ENCODE data around the gene TRAPPC8.
"Not testable (repeated sequence)": the region's sequence is repeated elsewhere in the genome, so short reads cannot be mapped to it uniquely, and the experiment has no call there.

TRAPPC8 gene

GRCh38 chr18:31973929-31974546 is 31.1 kb upstream of the TRAPPC8 start:
- H3K36me3 ChIP-seq (ENCODE audit: control insufficient read depth, insufficient read depth, low read length): no peaks in the 10 kb centered on the region
- H2AFZ ChIP-seq: no peak overlapping the region
- no peak overlapping the region for H3K4me3 ChIP-seq (ENCODE audit: low read depth, low read length)
- H3K9ac ChIP-seq: no peak overlapping the region
- no peak for TF ChIP-seq CTCF (IDR thresholded peaks at IDR 0.05)
- H3K27me3 ChIP-seq (ENCODE audit: control insufficient read depth, insufficient read depth, low read length): no peaks in the 10 kb centered on the region
- H3K27ac ChIP-seq: no peak overlapping the region
- no peaks in the 10 kb centered on the region for H3K79me2 ChIP-seq
- no peaks in the 10 kb centered on the region for H3K4me1 ChIP-seq
- H3K4me2 ChIP-seq (ENCODE audit: low read length): no peak overlapping the region
- no peaks in the 10 kb centered on the region for H3K9me3 ChIP-seq (ENCODE audit: control insufficient read depth, low read length)

GRCh38 chr18:31970617-31971016 is 27.7 kb upstream of the TRAPPC8 start:
- no peak for TF ChIP-seq CTCF (IDR thresholded peaks at IDR 0.05)
- Histone ChIP-seq H3K27ac (no peak overlapping the region), H3K27me3 (ENCODE audit: control insufficient read depth, insufficient read depth, low read length) (no peaks in the 10 kb centered on the region)

GRCh38 chr18:31965316-31965970 is 22.5 kb upstream of the TRAPPC8 start:
- H3K27me3 ChIP-seq (ENCODE audit: control insufficient read depth, insufficient read depth, low read length): no peaks in the 10 kb centered on the region
- H3K36me3 ChIP-seq (ENCODE audit: control insufficient read depth, insufficient read depth, low read length): no peaks in the 10 kb centered on the region
- no peak overlapping the region for H3K4me3 ChIP-seq (ENCODE audit: low read depth, low read length)
- no peaks in the 10 kb centered on the region for H3K9me3 ChIP-seq (ENCODE audit: control insufficient read depth, low read length)
- no peak overlapping the region for H3K27ac ChIP-seq
- TF ChIP-seq CTCF (IDR thresholded peaks at IDR 0.05): no peak
- no peak overlapping the region for H2AFZ ChIP-seq
- H3K4me1 ChIP-seq: peaks cover 4% of the 10 kb centered on the region
- no peak overlapping the region for H3K4me2 ChIP-seq (ENCODE audit: low read length)
- no peaks in the 10 kb centered on the region for H3K79me2 ChIP-seq
- no peak overlapping the region for H3K9ac ChIP-seq

More at GRCh38 chr18:31970617-31971016, 27.7 kb upstream of the TRAPPC8 start:
- Histone ChIP-seq H3K9me3 (ENCODE audit: control insufficient read depth, low read length) (no peaks in the 10 kb centered on the region), H3K79me2 (no peaks in the 10 kb centered on the region), H2AFZ (no peak overlapping the region), H3K36me3 (ENCODE audit: control insufficient read depth, insufficient read depth, low read length) (no peaks in the 10 kb centered on the region), H3K9ac (no peak overlapping the region), H3K4me3 (ENCODE audit: low read depth, low read length) (no peak overlapping the region), H3K4me2 (ENCODE audit: low read length) (no peak overlapping the region), H3K4me1 (no peaks in the 10 kb centered on the region)

GRCh38 chr18:31957728-31958127 is 14.8 kb upstream of the TRAPPC8 start:
- H3K4me1 ChIP-seq: peaks cover 4% of the 10 kb centered on the region
- H3K27me3 ChIP-seq (ENCODE audit: control insufficient read depth, insufficient read depth, low read length): no peaks in the 10 kb centered on the region
- no peak overlapping the region for H3K4me2 ChIP-seq (ENCODE audit: low read length)
- TF ChIP-seq CTCF (IDR thresholded peaks at IDR 0.05): no peak
- H3K9ac ChIP-seq: no peak overlapping the region
- H3K4me3 ChIP-seq (ENCODE audit: low read depth, low read length): no peak overlapping the region
- H2AFZ ChIP-seq: no peak overlapping the region
- H3K9me3 ChIP-seq (ENCODE audit: control insufficient read depth, low read length): no peaks in the 10 kb centered on the region
- H3K27ac ChIP-seq: no peak overlapping the region
- H3K36me3 ChIP-seq (ENCODE audit: control insufficient read depth, insufficient read depth, low read length): no peaks in the 10 kb centered on the region
- no peaks in the 10 kb centered on the region for H3K79me2 ChIP-seq

GRCh38 chr18:31954349-31954748 is 11.4 kb upstream of the TRAPPC8 start:
- Histone ChIP-seq H3K79me2 (no peaks in the 10 kb centered on the region), H3K4me1 (no peaks in the 10 kb centered on the region)

GRCh38 chr18:31953699-31954098 is 10.8 kb upstream of the TRAPPC8 start:
- H3K27me3 ChIP-seq (ENCODE audit: control insufficient read depth, insufficient read depth, low read length); H3K4me3 ChIP-seq (ENCODE audit: low read depth, low read length); H2AFZ ChIP-seq; H3K4me1 ChIP-seq; H3K9ac ChIP-seq; H3K27ac ChIP-seq; H3K36me3 ChIP-seq (ENCODE audit: control insufficient read depth, insufficient read depth, low read length); H3K4me2 ChIP-seq (ENCODE audit: low read length); H3K79me2 ChIP-seq; H3K9me3 ChIP-seq (ENCODE audit: control insufficient read depth, low read length): not testable (repeated sequence)

More at GRCh38 chr18:31954349-31954748, 11.4 kb upstream of the TRAPPC8 start:
- H3K27me3 ChIP-seq (ENCODE audit: control insufficient read depth, insufficient read depth, low read length): no peaks in the 10 kb centered on the region
- H2AFZ ChIP-seq: no peak overlapping the region
- H3K36me3 ChIP-seq (ENCODE audit: control insufficient read depth, insufficient read depth, low read length): no peaks in the 10 kb centered on the region
- H3K9me3 ChIP-seq (ENCODE audit: control insufficient read depth, low read length): no peaks in the 10 kb centered on the region
- H3K4me3 ChIP-seq (ENCODE audit: low read depth, low read length): no peak overlapping the region
- TF ChIP-seq CTCF (IDR thresholded peaks at IDR 0.05): no peak
- no peak overlapping the region for H3K27ac ChIP-seq
- H3K4me2 ChIP-seq (ENCODE audit: low read length): no peak overlapping the region
- H3K9ac ChIP-seq: no peak overlapping the region
